ENCODE measurements around the gene PNKD. TPM values are rescaled to one million over a fixed set of nuclear protein-coding genes. Genes with fewer than 3 reads are reported as not detected.

The PNKD gene, protein sequence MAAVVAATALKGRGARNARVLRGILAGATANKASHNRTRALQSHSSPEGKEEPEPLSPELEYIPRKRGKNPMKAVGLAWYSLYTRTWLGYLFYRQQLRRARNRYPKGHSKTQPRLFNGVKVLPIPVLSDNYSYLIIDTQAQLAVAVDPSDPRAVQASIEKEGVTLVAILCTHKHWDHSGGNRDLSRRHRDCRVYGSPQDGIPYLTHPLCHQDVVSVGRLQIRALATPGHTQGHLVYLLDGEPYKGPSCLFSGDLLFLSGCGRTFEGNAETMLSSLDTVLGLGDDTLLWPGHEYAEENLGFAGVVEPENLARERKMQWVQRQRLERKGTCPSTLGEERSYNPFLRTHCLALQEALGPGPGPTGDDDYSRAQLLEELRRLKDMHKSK
- total RNA-seq, result 43.0 and 45.0 TPM in 2 replicates
- long read RNA-seq, transcript PNKD-201 (3 exons, 758 nt), result major isoform, 10 of 14 reads
- long read RNA-seq, partial matches to known transcripts, result 0 of 14 reads
- long read RNA-seq, other reads (novel, unspliced or antisense), result 3 of 14 reads

DNA sequence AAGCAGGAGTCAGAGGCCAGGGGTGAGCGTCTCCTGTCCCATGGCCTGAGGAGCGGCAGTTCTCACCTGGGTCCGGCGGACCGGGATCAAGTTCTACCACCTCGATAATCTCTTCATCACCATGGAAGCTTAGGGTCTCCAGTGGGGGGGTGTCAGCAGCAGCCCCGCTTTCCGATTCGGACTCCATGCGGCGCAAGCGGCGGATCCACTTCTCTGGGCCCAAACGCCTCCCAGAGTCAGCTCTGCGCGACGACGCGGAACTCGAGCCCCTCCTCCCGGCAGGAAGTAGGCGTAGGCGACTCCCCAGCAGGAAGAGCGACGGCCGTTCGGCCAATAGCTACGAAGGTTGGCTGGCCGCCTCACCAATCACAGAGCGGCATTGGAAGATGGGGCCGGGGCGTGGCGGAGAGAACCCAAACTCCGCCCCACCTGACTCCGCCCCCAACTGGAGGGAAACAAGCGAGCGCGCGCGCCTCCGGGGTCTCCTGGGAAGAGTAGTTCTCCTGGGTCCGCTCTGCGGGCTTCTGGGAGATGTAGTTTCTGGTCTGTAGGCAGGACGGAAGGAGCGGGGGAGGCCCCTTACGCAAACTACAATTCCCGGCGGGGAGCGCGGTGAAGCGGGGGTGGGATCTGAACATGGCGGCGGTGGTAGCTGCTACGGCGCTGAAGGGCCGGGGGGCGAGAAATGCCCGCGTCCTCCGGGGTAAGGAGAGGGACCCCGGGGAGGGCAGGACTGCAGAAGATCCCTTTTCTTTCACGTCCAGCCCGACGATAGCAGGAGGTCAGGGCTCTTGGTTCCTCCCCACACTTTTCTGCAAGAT is at the start of gene PNKD, which contains the start of gene AAMP:
TSS of gene PNKD (plus strand) at position 620 of the 821 bp plus-strand sequence. CDS start at position 637, 17 bp downstream.
TSS of gene AAMP (minus strand) at position 238 of the 821 bp plus-strand sequence. CDS start at position 187, 51 bp downstream.
- Mint-ChIP-seq H3K4me3 (ENCODE audit: unreplicated experiment) (peak within 1 kb of the TSS; percentile 96), H3K27me3 (ENCODE audit: unreplicated experiment) (no peaks in the 10 kb centered on the region), H3K9me3 (ENCODE audit: unreplicated experiment) (no peaks in the 10 kb centered on the region), H3K27ac (ENCODE audit: unreplicated experiment) (peak within 1 kb of the TSS; percentile 95), H3K4me1 (ENCODE audit: unreplicated experiment) (peaks cover 37% of the 10 kb centered on the region), H3K36me3 (ENCODE audit: unreplicated experiment) (peaks cover 26% of the 10 kb centered on the region)
- TF ChIP-seq, protein P1, sequence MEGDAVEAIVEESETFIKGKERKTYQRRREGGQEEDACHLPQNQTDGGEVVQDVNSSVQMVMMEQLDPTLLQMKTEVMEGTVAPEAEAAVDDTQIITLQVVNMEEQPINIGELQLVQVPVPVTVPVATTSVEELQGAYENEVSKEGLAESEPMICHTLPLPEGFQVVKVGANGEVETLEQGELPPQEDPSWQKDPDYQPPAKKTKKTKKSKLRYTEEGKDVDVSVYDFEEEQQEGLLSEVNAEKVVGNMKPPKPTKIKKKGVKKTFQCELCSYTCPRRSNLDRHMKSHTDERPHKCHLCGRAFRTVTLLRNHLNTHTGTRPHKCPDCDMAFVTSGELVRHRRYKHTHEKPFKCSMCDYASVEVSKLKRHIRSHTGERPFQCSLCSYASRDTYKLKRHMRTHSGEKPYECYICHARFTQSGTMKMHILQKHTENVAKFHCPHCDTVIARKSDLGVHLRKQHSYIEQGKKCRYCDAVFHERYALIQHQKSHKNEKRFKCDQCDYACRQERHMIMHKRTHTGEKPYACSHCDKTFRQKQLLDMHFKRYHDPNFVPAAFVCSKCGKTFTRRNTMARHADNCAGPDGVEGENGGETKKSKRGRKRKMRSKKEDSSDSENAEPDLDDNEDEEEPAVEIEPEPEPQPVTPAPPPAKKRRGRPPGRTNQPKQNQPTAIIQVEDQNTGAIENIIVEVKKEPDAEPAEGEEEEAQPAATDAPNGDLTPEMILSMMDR (IDR thresholded peaks at IDR 0.05), result peak; percentile 29
- peak; percentile 100 for DNase-seq (ENCODE audit: extremely low spot score, unreplicated experiment)

DNA sequence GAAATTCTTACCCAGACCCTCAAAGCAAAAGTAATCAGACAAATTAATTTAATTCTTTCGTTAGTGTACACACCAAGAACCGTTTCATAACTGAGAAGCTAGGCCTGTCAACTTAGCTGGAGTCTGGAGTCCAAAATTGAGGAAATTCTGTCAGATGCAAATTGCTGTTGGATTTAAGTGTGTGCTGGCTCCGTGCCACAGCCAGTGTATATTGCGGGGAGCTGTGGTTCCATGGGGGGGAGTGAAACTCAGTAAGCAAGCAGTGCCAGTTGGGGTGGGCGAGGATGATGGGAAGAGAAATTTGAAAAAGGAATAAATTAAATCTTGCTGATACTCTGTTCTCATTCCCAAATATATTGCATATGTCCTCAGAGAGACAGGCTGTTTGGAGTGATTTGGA is 49.3 kb upstream of the PNKD start:
- Mint-ChIP-seq H3K9me3 (ENCODE audit: unreplicated experiment) (no peaks in the 10 kb centered on the region), H3K4me3 (ENCODE audit: unreplicated experiment) (no peak overlapping the region), H3K27me3 (ENCODE audit: unreplicated experiment) (no peaks in the 10 kb centered on the region), H3K36me3 (ENCODE audit: unreplicated experiment) (peaks cover 25% of the 10 kb centered on the region), H3K4me1 (ENCODE audit: unreplicated experiment) (peaks cover 59% of the 10 kb centered on the region), H3K27ac (ENCODE audit: unreplicated experiment) (no peak overlapping the region)
- DNase-seq (ENCODE audit: extremely low spot score, unreplicated experiment), result no peak
- TF ChIP-seq, protein P1 (IDR thresholded peaks at IDR 0.05), result no peak

DNA sequence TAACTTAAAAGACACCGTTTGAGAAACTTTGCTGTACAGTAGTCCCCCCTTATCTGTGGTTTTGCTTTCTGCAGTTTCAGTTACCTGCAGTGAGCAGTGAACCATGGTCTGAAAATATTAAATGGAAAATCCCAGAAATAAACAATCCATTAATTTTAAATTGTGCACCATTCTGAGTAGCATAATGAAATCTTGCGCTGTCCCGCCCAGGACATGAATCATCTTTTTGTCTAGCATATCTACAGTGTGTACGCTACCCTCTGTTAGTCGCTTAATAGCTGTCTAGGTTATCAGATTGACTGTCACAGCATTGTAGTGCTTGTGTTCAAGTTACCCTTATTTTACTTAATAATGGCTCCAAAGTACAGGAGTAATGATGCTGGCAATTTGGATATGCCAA is 47.3 kb upstream of the PNKD start:
- Mint-ChIP-seq H3K36me3 (ENCODE audit: unreplicated experiment) (peaks cover 34% of the 10 kb centered on the region), H3K27ac (ENCODE audit: unreplicated experiment) (no peak overlapping the region), H3K4me3 (ENCODE audit: unreplicated experiment) (no peak overlapping the region), H3K27me3 (ENCODE audit: unreplicated experiment) (no peaks in the 10 kb centered on the region), H3K4me1 (ENCODE audit: unreplicated experiment) (peaks cover 59% of the 10 kb centered on the region), H3K9me3 (ENCODE audit: unreplicated experiment) (no peaks in the 10 kb centered on the region)
- TF ChIP-seq, protein P1 (IDR thresholded peaks at IDR 0.05), result no peak
- no peak for DNase-seq (ENCODE audit: extremely low spot score, unreplicated experiment)

DNA sequence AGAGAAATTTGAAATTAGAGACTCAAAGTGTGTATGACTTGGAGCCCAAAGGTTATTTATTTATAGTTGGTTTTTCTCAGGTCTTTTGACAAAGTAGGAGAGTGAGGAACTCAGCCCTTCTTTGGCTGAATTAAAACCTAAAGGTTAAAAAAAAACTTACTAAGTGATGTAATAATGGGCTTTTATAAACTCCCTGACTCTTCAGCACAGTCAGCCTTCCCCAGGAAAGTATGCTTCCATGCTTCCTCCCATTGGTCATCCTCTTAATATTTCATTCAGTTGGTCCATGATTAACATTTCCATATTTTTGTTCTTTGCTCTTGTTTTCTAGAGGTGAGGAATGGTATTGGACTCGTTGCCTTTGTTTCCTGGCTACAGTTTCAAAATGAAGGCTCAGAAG is 46.1 kb upstream of the PNKD start:
- no peaks in the 10 kb centered on the region for H3K9me3 Mint-ChIP-seq (ENCODE audit: unreplicated experiment)
- H3K4me3 Mint-ChIP-seq (ENCODE audit: unreplicated experiment), result no peak overlapping the region
- peaks cover 42% of the 10 kb centered on the region for H3K36me3 Mint-ChIP-seq (ENCODE audit: unreplicated experiment)
- TF ChIP-seq, protein P1 (IDR thresholded peaks at IDR 0.05), result no peak
- no peak for DNase-seq (ENCODE audit: extremely low spot score, unreplicated experiment)
- H3K27me3 Mint-ChIP-seq (ENCODE audit: unreplicated experiment), result no peaks in the 10 kb centered on the region
- peak overlapping the region; percentile 23 for H3K27ac Mint-ChIP-seq (ENCODE audit: unreplicated experiment)
- H3K4me1 Mint-ChIP-seq (ENCODE audit: unreplicated experiment), result peaks cover 58% of the 10 kb centered on the region
